Panc1 (cell line): ENCODE measurements around the gene MBD3. TPM values are rescaled to one million over a fixed set of nuclear protein-coding genes. Genes with fewer than 3 reads are reported as not detected.
A peak's percentile ranks its signal among the peaks of the same experiment; 100 is the strongest.

Source experiments
- ATAC-seq: fragments of 200-7000 bp; cut with Tn5 transposase; 2 replicates; pipeline ENCODE4 v1.9.1; 2020; ENCODE audit warnings: mild to moderate bottlenecking, moderate library complexity
- BruUV-seq: library from RNA; stranded (reverse); fragments of 400-500 nt; replicated peaks from 2 replicates; lab custom pipeline; 2021; lab: Mats Ljungman, UMichigan
- CTCF ChIA-PET: fragments of 300-600 bp; sonication (Branson Sonifier 250); formaldehyde crosslinking; loops from one replicate; lab custom pipeline; 2022; ENCODE audit warnings: antibody characterized with exemption; lab: Charles Lee
- POLR2A ChIA-PET: fragments of 300-600 bp; sonication (Branson Sonifier 250); formaldehyde crosslinking; loops from one replicate; lab custom pipeline; 2022; ENCODE audit warnings: antibody characterized with exemption; lab: Charles Lee
- DNase-seq: peaks from one replicate; pipeline ENCODE4 v3.0.0-alpha.2; 2010; ENCODE audit warnings: low read depth, low spot score
- H3K27ac ChIP-seq: 2 replicates; pipeline ENCODE4 v1.5.1; 2011; ENCODE audit warnings: mild to moderate bottlenecking, low read length, inconsistent platforms
- H3K27me3 ChIP-seq: fragments of 200-500 bp; sonication (Bioruptor generic); 2 replicates; pipeline ENCODE4 v1.6.0; 2014; ENCODE audit warnings: low read length, inconsistent platforms; ENCODE audit not compliant: control insufficient read depth, insufficient read depth
- H3K36me3 ChIP-seq: fragments of 200-500 bp; sonication (Bioruptor generic); 2 replicates; pipeline ENCODE4 v1.5.1; 2014; ENCODE audit warnings: inconsistent platforms, mild to moderate bottlenecking, low read length, moderate library complexity; ENCODE audit not compliant: control insufficient read depth, insufficient read depth
- H3K4me1 ChIP-seq: 2 replicates; pipeline ENCODE4 v1.5.1; 2011; ENCODE audit warnings: inconsistent platforms, mild to moderate bottlenecking, low read length, moderate library complexity; ENCODE audit not compliant: control insufficient read depth, insufficient read depth
- H3K4me3 ChIP-seq, 2 experiments: 2 replicates each; pipeline ENCODE4 v1.5.1; 2011 to 2012; ENCODE audit warnings: low read depth in 2 of 2, low read length in 2 of 2, mild to moderate bottlenecking in 2 of 2, inconsistent platforms in 1 of 2, moderate library complexity in 1 of 2
- H3K9me3 ChIP-seq: fragments of 200-500 bp; sonication (Bioruptor generic); 2 replicates; pipeline ENCODE4 v1.5.1; 2014; ENCODE audit warnings: low read depth, mild to moderate bottlenecking, inconsistent platforms, low read length, moderate library complexity; ENCODE audit not compliant: control insufficient read depth, insufficient read depth
- POLR2AphosphoS5 ChIP-seq: IDR thresholded peaks from 2 replicates; pipeline ENCODE4 v1.6.1; 2012; ENCODE audit warnings: mild to moderate bottlenecking, low read depth, low read length, moderate library complexity
- SIN3A ChIP-seq: IDR thresholded peaks from 2 replicates; pipeline ENCODE4 v1.6.1; 2012; ENCODE audit warnings: low read depth, mild to moderate bottlenecking, low read length, moderate library complexity, borderline replicate concordance; ENCODE audit not compliant: insufficient read depth
- TCF7L2 ChIP-seq: IDR thresholded peaks from 2 replicates; pipeline ENCODE4 v1.6.1; 2011; ENCODE audit warnings: mild to moderate bottlenecking, low read depth, low read length, inconsistent platforms
- in situ Hi-C: cut with HindIII; loops from 2 replicates; pipeline ENCODE4 v1.10.0; 2016; ENCODE audit warnings: low sequenced_read_pairs, low pct_unique_long_range_greater_than_20kb
- intact Hi-C: fragments of 100-400 bp; cut with micrococcal nuclease; formaldehyde crosslinking; loops from one replicate; pipeline ENCODE4 v1.10.0; 2022; ENCODE audit not compliant: unreplicated experiment
- total RNA-seq: library from RNA; stranded (reverse); gene quantifications from one replicate; pipeline ENCODE4 v1.2.1, GENCODE V29; 2021; ENCODE audit not compliant: unreplicated experiment
- TF ChIP-seq, protein P1 (sequence below): fragments of 450-650 bp; IDR thresholded peaks from 2 replicates; pipeline ENCODE4 v1.5.1; 2017; ENCODE audit warnings: mild to moderate bottlenecking
- TF ChIP-seq, protein P2 (sequence below), 2 experiments: IDR thresholded peaks; 2 replicates each; pipeline ENCODE4 v1.6.1; 2011 to 2012; ENCODE audit warnings: low read depth in 2 of 2, control low read depth in 1 of 2, low read length in 1 of 2, mild to moderate bottlenecking in 1 of 2, moderate library complexity in 1 of 2; ENCODE audit not compliant: insufficient read depth in 1 of 2

Gene MBD3
- total RNA-seq, 1 experiment from 2014 or later = 139 TPM

DNA sequence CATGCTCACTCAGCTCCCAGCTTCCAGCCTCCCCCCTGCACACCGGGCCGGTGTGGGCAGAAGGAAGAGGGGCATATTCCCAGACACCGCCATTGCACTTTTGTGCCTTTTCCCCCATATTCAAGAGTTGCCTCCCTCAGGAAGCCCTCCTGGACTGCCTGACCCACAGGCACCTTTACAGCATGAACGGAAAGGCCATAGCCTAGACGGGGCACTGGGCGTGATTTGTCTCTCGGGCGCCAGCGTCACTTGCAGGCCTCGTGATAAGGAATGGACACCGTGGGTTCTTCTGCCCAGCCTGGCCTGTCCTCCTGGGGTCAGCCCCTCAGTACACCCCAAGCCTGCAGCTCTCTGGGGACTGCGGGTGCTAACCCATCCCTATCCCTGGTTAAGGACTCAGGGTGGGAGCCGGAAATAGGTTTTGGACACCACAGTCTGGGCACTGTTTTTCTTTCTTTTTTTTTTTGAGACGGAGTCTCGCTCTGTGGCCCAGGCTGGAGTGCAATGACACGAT is 13.5 kb upstream of the MBD3 start:
- peak overlapping the region; percentile 86 to 89 for H3K4me3 ChIP-seq
- intact Hi-C loops (no loop called here), in situ Hi-C loops (no loop called here)
- no TSS peak for BruUV-seq
- CTCF ChIA-PET = no interaction called here
- POLR2A ChIA-PET = no interaction called here
- H3K27ac ChIP-seq = peak overlapping the region; percentile 83
- TF ChIP-seq, protein P1, sequence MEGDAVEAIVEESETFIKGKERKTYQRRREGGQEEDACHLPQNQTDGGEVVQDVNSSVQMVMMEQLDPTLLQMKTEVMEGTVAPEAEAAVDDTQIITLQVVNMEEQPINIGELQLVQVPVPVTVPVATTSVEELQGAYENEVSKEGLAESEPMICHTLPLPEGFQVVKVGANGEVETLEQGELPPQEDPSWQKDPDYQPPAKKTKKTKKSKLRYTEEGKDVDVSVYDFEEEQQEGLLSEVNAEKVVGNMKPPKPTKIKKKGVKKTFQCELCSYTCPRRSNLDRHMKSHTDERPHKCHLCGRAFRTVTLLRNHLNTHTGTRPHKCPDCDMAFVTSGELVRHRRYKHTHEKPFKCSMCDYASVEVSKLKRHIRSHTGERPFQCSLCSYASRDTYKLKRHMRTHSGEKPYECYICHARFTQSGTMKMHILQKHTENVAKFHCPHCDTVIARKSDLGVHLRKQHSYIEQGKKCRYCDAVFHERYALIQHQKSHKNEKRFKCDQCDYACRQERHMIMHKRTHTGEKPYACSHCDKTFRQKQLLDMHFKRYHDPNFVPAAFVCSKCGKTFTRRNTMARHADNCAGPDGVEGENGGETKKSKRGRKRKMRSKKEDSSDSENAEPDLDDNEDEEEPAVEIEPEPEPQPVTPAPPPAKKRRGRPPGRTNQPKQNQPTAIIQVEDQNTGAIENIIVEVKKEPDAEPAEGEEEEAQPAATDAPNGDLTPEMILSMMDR = no peak
- H3K27me3 ChIP-seq = no peaks in the 10 kb centered on the region
- H3K4me1 ChIP-seq = peaks cover 26% of the 10 kb centered on the region
- no peaks in the 10 kb centered on the region; the same call in 1 of the 2 replicates for H3K36me3 ChIP-seq
- H3K9me3 ChIP-seq = no peaks in the 10 kb centered on the region
- ATAC-seq (no peak), DNase-seq (no peak)

DNA sequence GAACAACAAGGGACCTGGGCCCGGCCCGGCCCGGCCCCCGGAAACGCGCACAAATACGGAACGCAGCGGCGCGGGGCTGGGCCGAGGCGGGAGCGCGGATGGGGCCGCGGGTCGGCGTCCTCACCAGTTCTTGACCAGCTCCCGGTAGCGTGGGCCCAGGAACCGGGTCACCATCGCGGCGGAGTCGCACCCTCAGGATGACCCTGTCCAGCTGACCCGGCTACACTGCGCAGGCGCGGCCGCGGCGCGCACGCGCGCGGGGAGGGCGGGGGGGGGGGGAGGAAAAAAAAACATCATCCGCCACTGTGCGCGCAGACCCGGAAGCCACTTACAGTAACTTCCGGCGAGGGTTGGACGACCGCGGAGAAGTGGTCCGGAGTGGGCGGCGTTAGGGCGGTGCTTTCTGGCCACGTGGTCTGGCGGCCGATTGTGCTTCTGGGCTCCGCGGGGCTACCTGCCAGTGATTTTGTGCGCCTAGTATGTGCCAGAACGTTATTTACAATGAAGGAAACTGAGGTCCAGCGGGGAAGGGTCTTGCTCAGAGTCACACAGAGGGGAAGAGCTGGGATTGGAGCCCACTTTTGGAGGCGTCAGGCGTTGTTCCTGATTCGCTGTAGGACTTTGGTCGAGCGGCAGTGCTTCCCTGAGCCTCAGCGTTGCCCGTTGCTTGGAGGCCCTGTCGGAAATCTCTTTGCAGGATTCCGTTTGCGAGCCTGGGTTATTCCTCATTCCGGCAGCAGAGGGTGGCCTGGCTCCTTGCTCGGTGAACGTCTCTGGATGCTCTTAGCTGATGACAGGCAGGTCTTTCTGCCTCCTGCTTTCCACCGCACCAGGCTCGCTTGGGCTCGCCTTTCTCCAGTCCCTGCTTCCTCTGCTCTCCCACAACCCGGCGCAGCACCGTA is 12.8 kb upstream of the MBD3 start, which contains the start of gene UQCR11:
UQCR11 (minus strand) TSS at position 227 of the 902 bp plus-strand sequence; CDS start at position 174, 53 bp downstream.
- ChIA-PET CTCF (interaction anchor here (0.6 kb wide), 1 partner anchor 214 kb away, joined by 7 read pairs; no protein-coding TSS in a partner anchor), POLR2A (no interaction called here)
- H3K27ac ChIP-seq = peak within 1 kb of the TSS; percentile 93
- no peaks in the 10 kb centered on the region; the same call in 1 of the 2 replicates for H3K36me3 ChIP-seq
- no peaks in the 10 kb centered on the region for H3K9me3 ChIP-seq
- DNase-seq = peak; percentile 78
- peaks cover 26% of the 10 kb centered on the region for H3K4me1 ChIP-seq
- in situ Hi-C loops = no loop called here
- intact Hi-C loops = no loop called here
- no peaks in the 10 kb centered on the region for H3K27me3 ChIP-seq
- peak; percentile 93 for ATAC-seq
- peak within 1 kb of the TSS; percentile 86 to 89 for H3K4me3 ChIP-seq
- no TSS peak for BruUV-seq
- TF ChIP-seq TCF7L2 (no peak), SIN3A (0 out of 2 replicates have a peak, but pooled peaks have one; percentile 73), POLR2AphosphoS5 (peak; percentile 91)
- TF ChIP-seq, protein P1 = no peak; the same call in 1 of the 2 replicates

DNA sequence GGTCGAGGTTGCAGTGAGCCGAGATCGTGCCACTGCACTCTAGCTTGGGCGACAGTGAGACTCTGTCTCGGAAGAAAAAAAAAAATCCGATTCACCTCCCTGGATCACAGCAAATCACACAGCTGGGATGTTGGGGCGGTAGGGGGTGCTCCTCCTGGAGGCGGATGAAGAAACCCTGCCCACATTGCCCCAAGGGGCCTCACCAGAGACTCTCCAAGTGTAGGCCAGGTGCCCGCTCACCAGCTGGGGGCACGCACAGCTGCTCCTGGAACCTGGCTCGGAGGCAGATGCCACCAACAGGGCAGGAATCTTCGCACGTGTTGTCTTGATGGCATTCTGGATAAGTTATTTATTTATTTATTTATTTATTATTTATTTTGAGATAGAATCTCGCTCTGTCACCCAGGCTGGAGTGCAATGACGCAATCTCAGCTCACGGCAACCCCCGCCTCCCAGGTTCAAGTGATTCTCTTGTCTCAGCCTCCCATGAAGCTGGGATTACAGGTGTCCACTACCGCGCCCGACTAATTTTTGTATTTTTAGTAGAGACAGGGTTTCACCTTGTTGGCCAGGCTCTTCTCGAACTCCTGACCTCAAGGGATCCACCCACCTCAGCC is 9.5 kb upstream of the MBD3 start:
- CTCF ChIA-PET = no interaction called here
- H3K27ac ChIP-seq = no peak overlapping the region
- peaks cover 9% of the 10 kb centered on the region for H3K4me1 ChIP-seq
- POLR2A ChIA-PET = no interaction called here
- intact Hi-C loops (no loop called here), in situ Hi-C loops (no loop called here)
- no peak for TF ChIP-seq SIN3A
- TF ChIP-seq POLR2AphosphoS5 = no peak
- TF ChIP-seq, protein P2, sequence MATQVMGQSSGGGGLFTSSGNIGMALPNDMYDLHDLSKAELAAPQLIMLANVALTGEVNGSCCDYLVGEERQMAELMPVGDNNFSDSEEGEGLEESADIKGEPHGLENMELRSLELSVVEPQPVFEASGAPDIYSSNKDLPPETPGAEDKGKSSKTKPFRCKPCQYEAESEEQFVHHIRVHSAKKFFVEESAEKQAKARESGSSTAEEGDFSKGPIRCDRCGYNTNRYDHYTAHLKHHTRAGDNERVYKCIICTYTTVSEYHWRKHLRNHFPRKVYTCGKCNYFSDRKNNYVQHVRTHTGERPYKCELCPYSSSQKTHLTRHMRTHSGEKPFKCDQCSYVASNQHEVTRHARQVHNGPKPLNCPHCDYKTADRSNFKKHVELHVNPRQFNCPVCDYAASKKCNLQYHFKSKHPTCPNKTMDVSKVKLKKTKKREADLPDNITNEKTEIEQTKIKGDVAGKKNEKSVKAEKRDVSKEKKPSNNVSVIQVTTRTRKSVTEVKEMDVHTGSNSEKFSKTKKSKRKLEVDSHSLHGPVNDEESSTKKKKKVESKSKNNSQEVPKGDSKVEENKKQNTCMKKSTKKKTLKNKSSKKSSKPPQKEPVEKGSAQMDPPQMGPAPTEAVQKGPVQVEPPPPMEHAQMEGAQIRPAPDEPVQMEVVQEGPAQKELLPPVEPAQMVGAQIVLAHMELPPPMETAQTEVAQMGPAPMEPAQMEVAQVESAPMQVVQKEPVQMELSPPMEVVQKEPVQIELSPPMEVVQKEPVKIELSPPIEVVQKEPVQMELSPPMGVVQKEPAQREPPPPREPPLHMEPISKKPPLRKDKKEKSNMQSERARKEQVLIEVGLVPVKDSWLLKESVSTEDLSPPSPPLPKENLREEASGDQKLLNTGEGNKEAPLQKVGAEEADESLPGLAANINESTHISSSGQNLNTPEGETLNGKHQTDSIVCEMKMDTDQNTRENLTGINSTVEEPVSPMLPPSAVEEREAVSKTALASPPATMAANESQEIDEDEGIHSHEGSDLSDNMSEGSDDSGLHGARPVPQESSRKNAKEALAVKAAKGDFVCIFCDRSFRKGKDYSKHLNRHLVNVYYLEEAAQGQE (IDR thresholded peaks at IDR 0.05; ENCODE audit: insufficient read depth in 1 of 2, low read depth in 2 of 2, low read length in 1 of 2) = no peak
- TF ChIP-seq, protein P1 = no peak
- no peak for TF ChIP-seq TCF7L2
- no TSS peak for BruUV-seq
- H3K4me3 ChIP-seq = no peak overlapping the region
- H3K27me3 ChIP-seq = no peaks in the 10 kb centered on the region
- H3K9me3 ChIP-seq = no peaks in the 10 kb centered on the region
- no peaks in the 10 kb centered on the region; the same call in 1 of the 2 replicates for H3K36me3 ChIP-seq
- DNase-seq (no peak), ATAC-seq (no peak)
